Astrocyte (in vitro differentiated cells and primary cell): ENCODE measurements around the gene LRRC9. TPM values are rescaled to one million over a fixed set of nuclear protein-coding genes. Genes with fewer than 3 reads are reported as not detected.

Source experiments
- DNase-seq: peaks from one replicate; pipeline ENCODE4 v3.0.0-alpha.2; 2010; ENCODE audit warnings: low read depth
- FAIRE-seq: peaks from 2 replicates; lab custom pipeline; 2011; peaks lifted over from hg19 to GRCh38; lab: Jason Lieb, UNC
- H2AFZ ChIP-seq: 2 replicates; pipeline ENCODE4 v1.6.0; 2012; ENCODE audit warnings: low read depth, low read length, inconsistent platforms
- H3K27ac ChIP-seq: 2 replicates; pipeline ENCODE4 v1.5.1; 2011; ENCODE audit warnings: low read depth, low read length, inconsistent platforms
- H3K27me3 ChIP-seq: 2 replicates; pipeline ENCODE4 v1.6.0; 2011; ENCODE audit warnings: low read length, inconsistent platforms; ENCODE audit not compliant: insufficient read depth
- H3K36me3 ChIP-seq: 2 replicates; pipeline ENCODE4 v1.5.1; 2011; ENCODE audit warnings: low read length, inconsistent platforms; ENCODE audit not compliant: insufficient read depth
- H3K4me1 ChIP-seq: 2 replicates; pipeline ENCODE4 v1.5.1; 2011; ENCODE audit warnings: low read length, inconsistent platforms; ENCODE audit not compliant: insufficient read depth
- H3K4me2 ChIP-seq: 2 replicates; pipeline ENCODE4 v1.6.0; 2012; ENCODE audit warnings: low read length, inconsistent platforms
- H3K4me3 ChIP-seq: 2 replicates; pipeline ENCODE4 v1.5.1; 2011; ENCODE audit warnings: low read depth, mild to moderate bottlenecking, low read length, inconsistent platforms; ENCODE audit not compliant: insufficient read depth
- H3K79me2 ChIP-seq: 2 replicates; pipeline ENCODE4 v1.6.0; 2012; ENCODE audit warnings: mild to moderate bottlenecking, low read length, inconsistent platforms; ENCODE audit not compliant: insufficient read depth
- H3K9ac ChIP-seq: 2 replicates; pipeline ENCODE4 v1.6.0; 2012; ENCODE audit warnings: mild to moderate bottlenecking, low read length, inconsistent platforms
- H3K9me3 ChIP-seq: 2 replicates; pipeline ENCODE4 v1.5.1; 2012; ENCODE audit warnings: low read depth, mild to moderate bottlenecking, low read length, inconsistent platforms; ENCODE audit not compliant: insufficient read depth
- H4K20me1 ChIP-seq: 2 replicates; pipeline ENCODE4 v1.6.0; 2012; ENCODE audit warnings: low read length, inconsistent platforms; ENCODE audit not compliant: insufficient read depth
- H3K27ac Mint-ChIP-seq: one replicate; pipeline ENCODE4 v1.8.0; 2021; ENCODE audit warnings: mild to moderate bottlenecking, mixed read lengths; ENCODE audit not compliant: unreplicated experiment
- H3K27me3 Mint-ChIP-seq: one replicate; pipeline ENCODE4 v1.8.0; 2021; ENCODE audit warnings: low read depth, mixed read lengths; ENCODE audit not compliant: unreplicated experiment
- H3K36me3 Mint-ChIP-seq: one replicate; pipeline ENCODE4 v1.8.0; 2021; ENCODE audit warnings: low read depth, mixed read lengths; ENCODE audit not compliant: unreplicated experiment
- H3K4me1 Mint-ChIP-seq: one replicate; pipeline ENCODE4 v1.8.0; 2021; ENCODE audit warnings: low read depth, mixed read lengths; ENCODE audit not compliant: unreplicated experiment
- H3K4me3 Mint-ChIP-seq: one replicate; pipeline ENCODE4 v1.8.0; 2021; ENCODE audit warnings: mild to moderate bottlenecking, moderate library complexity, mixed read lengths; ENCODE audit not compliant: unreplicated experiment
- H3K9me3 Mint-ChIP-seq: one replicate; pipeline ENCODE4 v1.8.0; 2021; ENCODE audit warnings: mild to moderate bottlenecking, mixed read lengths; ENCODE audit not compliant: unreplicated experiment
- EZH2 ChIP-seq: IDR thresholded peaks from 2 replicates; pipeline ENCODE4 v1.6.1; 2012; ENCODE audit warnings: mild to moderate bottlenecking, low read length, inconsistent platforms; ENCODE audit not compliant: insufficient read depth
- total RNA-seq: library from RNA; stranded (reverse); gene quantifications from 2 replicates; pipeline ENCODE4 v1.2.1, GENCODE V29; 2021
- TF ChIP-seq, protein P1 (sequence below): IDR thresholded peaks from 2 replicates; pipeline ENCODE4 v1.5.1; 2011; ENCODE audit warnings: low read depth, mild to moderate bottlenecking, inconsistent platforms, low read length, moderate library complexity; ENCODE audit not compliant: insufficient read depth

Gene LRRC9
- total RNA-seq, 1 donor from 2014 or later = 0.05 TPM

DNA sequence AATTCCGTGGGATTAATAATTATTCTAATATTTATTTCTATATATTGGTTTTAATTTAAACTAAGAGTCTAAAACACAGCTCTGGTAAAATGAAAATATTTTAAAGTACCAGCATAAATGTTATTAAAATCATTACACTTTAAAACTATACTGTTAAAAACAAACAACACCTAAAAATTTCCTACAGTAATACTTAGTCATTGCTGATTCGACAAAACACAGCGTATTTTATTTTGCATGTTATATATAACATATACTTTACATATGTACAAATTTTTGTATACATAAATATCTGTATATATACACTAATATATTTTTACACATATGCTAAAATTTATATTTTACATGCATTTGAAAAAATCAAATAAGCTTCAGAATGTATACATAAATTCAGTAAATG, 165.7 kb downstream of the LRRC9 start:
- Histone ChIP-seq H3K27me3 (no peaks in the 10 kb centered on the region), H3K4me2 (no peak overlapping the region), H3K79me2 (no peaks in the 10 kb centered on the region), H3K36me3 (no peaks in the 10 kb centered on the region), H3K4me1 (no peaks in the 10 kb centered on the region), H3K27ac (no peak overlapping the region), H2AFZ (no peak overlapping the region), H4K20me1 (no peaks in the 10 kb centered on the region), H3K4me3 (no peak overlapping the region), H3K9ac (no peak overlapping the region), H3K9me3 (no peaks in the 10 kb centered on the region)
- Mint-ChIP-seq H3K4me3 (no peak overlapping the region), H3K4me1 (no peaks in the 10 kb centered on the region), H3K36me3 (no peaks in the 10 kb centered on the region), H3K27me3 (no peaks in the 10 kb centered on the region), H3K27ac (no peak overlapping the region), H3K9me3 (no peaks in the 10 kb centered on the region)
- TF ChIP-seq, protein P1, sequence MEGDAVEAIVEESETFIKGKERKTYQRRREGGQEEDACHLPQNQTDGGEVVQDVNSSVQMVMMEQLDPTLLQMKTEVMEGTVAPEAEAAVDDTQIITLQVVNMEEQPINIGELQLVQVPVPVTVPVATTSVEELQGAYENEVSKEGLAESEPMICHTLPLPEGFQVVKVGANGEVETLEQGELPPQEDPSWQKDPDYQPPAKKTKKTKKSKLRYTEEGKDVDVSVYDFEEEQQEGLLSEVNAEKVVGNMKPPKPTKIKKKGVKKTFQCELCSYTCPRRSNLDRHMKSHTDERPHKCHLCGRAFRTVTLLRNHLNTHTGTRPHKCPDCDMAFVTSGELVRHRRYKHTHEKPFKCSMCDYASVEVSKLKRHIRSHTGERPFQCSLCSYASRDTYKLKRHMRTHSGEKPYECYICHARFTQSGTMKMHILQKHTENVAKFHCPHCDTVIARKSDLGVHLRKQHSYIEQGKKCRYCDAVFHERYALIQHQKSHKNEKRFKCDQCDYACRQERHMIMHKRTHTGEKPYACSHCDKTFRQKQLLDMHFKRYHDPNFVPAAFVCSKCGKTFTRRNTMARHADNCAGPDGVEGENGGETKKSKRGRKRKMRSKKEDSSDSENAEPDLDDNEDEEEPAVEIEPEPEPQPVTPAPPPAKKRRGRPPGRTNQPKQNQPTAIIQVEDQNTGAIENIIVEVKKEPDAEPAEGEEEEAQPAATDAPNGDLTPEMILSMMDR = no peak
- TF ChIP-seq EZH2 = no peak
- DNase-seq (no peak), FAIRE-seq (no peak)

DNA sequence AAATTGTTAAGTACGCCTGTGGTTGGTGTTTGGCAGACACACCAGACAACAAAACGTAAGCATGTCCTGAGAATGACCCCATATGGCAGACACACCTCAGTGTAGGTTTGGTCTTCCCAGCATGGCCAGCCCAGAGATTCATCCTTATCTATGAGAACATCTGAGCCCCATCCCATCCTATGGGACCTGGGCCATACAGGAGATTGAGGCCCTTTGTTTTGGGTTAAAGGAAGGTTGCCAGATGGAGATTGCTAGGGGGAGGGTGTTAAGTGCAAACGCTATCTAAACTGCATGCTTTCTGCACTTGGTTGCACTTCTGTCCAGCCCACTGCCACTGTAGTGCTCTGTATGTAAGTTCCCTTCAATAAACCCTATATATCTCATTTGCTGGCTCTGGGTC, 167.7 kb downstream of the LRRC9 start:
- no peaks in the 10 kb centered on the region for H3K36me3 ChIP-seq
- DNase-seq (no peak), FAIRE-seq (no peak)
- H3K27ac Mint-ChIP-seq = no peak overlapping the region
- H3K4me1 ChIP-seq = no peaks in the 10 kb centered on the region
- H3K4me2 ChIP-seq = no peak overlapping the region
- H3K27ac ChIP-seq = no peak overlapping the region
- H3K27me3 Mint-ChIP-seq = no peaks in the 10 kb centered on the region
- no peak overlapping the region for H3K4me3 ChIP-seq
- H3K79me2 ChIP-seq = peaks cover 7% of the 10 kb centered on the region
- H3K27me3 ChIP-seq = no peaks in the 10 kb centered on the region
- no peaks in the 10 kb centered on the region for H3K9me3 Mint-ChIP-seq
- H4K20me1 ChIP-seq = no peaks in the 10 kb centered on the region
- H3K4me3 Mint-ChIP-seq = no peak overlapping the region
- H3K9ac ChIP-seq = no peak overlapping the region
- TF ChIP-seq, protein P1 = no peak
- no peak for TF ChIP-seq EZH2
- no peak overlapping the region for H2AFZ ChIP-seq
- H3K9me3 ChIP-seq = no peaks in the 10 kb centered on the region
- H3K36me3 Mint-ChIP-seq = no peaks in the 10 kb centered on the region
- no peaks in the 10 kb centered on the region for H3K4me1 Mint-ChIP-seq

DNA sequence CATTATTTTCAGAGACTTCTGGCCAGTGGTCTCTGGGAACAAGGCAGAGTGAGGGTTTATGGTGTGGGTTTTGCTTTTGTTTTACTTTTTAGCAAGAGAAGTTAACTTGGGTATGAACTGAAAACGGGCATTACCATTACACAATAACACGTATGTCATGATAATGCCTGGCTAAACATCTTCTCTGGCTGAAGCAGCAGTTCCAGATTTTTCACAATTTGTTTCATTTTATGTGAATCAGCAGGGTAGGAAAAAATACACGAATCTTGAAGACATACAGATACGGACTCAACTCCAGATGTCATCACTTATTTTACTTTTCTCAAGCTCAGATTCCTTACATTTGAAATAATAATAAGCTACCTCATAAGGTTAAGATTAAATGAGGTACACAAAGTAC, 169.3 kb downstream of the LRRC9 start:
- Histone ChIP-seq H2AFZ (no peak overlapping the region), H3K79me2 (peaks cover 23% of the 10 kb centered on the region), H4K20me1 (peaks cover 7% of the 10 kb centered on the region), H3K9me3 (no peaks in the 10 kb centered on the region), H3K9ac (no peak overlapping the region), H3K36me3 (no peaks in the 10 kb centered on the region), H3K4me1 (peaks cover 5% of the 10 kb centered on the region), H3K27ac (no peak overlapping the region), H3K4me2 (no peak overlapping the region), H3K4me3 (no peak overlapping the region), H3K27me3 (no peaks in the 10 kb centered on the region)
- no peak overlapping the region for H3K27ac Mint-ChIP-seq
- TF ChIP-seq, protein P1 = no peak
- no peak for TF ChIP-seq EZH2
- peaks cover 3% of the 10 kb centered on the region for H3K4me1 Mint-ChIP-seq
- no peak for DNase-seq
- no peaks in the 10 kb centered on the region for H3K27me3 Mint-ChIP-seq
- no peaks in the 10 kb centered on the region for H3K9me3 Mint-ChIP-seq
- H3K36me3 Mint-ChIP-seq = no peaks in the 10 kb centered on the region
- H3K4me3 Mint-ChIP-seq = no peak overlapping the region
- no peak for FAIRE-seq
